GM18517 (cell line): ENCODE data around the gene ACAP3.

Experiments used
- ATAC-seq: cut with Tn5 transposase; IDR thresholded peaks from one replicate; pipeline ENCODE4 v1.9.1; 2021; ENCODE audit warnings: mild to moderate bottlenecking, moderate library complexity; ENCODE audit not compliant: unreplicated experiment

The ACAP3 gene

DNA sequence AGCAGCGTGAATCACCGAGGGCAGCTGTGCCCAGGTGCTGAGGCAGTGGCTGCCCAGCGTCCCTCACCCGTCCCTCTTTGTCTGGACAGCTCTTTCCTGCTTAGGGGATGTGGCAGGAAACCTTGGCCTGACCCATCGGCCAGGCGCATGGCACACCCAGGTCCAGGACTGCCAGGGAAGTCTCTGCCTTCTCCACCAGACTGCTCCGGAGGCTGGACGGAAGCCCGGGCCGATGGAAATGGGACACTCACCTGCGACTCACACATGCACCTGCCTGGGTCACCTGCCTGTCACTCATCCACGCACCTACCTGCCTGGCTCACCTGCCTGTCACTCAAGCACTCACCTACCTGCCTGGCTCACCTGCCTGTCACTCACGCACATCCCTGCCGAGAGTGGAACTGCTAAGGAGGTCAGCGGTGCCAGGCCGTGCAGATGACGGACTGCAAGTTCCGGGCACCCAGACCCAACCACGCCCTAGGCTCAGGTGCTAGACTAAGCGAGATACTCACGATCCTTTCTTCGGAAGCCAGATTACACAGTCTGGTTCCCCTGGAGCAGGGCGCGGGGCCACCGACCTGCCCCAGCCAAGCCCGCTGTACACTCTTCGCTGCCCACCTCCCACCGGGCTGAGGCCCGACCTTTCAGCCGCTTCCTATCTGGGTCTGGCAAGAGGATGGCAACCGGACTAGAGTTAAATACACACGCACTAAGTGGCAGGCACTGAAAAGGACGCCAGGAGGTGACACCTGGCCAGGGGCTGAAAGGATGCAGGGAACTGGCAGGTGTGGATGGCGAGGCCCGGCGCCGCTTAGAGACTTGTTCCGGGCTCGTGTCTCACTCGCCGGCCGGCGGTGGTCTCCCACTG, 35.2 kb downstream of the ACAP3 start:
- no peak for ATAC-seq

DNA sequence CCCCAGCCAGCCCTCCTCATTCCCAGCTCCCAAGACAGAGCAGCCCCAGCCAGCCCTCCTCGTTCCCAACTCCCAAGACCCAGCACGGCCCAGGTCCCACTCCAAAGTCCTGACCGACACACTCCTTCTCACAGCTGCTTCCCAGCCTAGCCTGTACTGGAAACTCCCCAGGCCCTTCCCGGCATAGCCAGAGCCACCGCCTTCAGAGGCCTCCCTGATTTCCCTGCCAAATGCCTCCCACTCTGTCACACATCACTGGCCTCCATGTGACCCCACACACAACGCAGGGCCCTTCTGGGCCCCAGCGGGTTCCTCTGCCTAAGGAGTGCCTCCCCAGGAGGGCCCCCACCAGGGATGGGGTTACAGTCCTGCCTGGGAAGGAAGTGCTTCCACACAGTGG, 36.9 kb downstream of the ACAP3 start:
- no peak for ATAC-seq

- ATAC-seq: no peak
These were observed 39.4 kb downstream of the ACAP3 start for GRCh38 chr1:1268284-1268682.

DNA sequence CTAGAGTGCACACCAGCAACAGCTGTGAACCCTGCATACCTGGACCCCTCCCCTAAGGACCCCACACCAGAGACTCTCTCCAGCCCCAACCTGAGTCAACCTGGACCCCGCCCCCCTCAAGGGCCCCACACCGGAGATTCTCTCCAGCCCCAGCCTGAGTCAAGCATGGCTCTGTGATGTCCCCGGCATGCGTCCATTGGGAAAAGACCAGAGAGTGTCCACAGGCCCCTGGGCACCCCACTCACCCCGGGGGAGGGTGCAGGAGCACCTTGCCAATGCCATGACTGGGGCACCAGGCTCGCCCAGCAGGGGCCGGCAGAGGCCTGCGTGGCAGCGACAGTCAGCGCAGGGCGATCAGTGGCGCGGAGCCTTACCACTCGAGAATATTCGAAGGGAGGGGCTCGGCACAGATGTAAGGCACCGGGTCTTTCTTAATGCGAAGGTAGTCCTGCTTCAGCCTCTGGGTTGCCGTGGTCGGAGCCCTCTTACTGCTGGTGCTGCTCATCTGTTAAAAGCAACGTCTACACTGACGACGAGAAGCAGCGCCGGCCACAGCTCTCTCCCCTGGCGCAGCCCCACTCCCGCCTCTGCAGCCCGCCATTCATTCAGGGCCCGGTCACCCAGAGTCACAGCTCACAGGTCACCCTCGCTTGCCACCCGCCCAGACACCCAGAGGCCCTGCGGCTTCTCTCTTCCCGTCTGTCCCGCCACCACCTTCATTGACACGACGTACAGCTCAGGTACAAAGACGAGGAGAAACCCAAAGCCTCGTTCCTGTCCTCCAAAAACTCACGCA, 40.0 kb downstream of the ACAP3 start:
- no peak for ATAC-seq

DNA sequence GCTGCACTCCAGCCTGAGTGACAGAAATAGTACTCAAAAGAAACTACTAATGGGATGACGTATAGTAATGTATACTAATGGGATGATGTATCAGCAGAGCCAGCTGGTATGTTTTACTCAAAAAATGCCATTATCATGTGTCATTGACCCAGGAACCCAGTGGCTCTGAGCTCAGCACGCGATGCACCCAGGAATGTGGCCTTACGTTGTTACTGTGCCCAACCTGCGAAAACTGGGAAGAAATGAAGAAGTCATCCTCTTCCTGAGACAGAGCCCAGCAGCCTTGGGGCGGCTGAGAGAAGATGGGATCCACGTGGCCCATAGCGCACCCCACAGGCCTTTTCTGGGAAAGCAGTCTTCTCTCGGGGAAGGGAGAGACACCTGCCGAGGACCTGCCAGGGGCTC, 42.9 kb downstream of the ACAP3 start:
- ATAC-seq: no peak

- ATAC-seq: no peak
These were observed 43.7 kb downstream of the ACAP3 start for GRCh38 chr1:1264026-1264425.

DNA sequence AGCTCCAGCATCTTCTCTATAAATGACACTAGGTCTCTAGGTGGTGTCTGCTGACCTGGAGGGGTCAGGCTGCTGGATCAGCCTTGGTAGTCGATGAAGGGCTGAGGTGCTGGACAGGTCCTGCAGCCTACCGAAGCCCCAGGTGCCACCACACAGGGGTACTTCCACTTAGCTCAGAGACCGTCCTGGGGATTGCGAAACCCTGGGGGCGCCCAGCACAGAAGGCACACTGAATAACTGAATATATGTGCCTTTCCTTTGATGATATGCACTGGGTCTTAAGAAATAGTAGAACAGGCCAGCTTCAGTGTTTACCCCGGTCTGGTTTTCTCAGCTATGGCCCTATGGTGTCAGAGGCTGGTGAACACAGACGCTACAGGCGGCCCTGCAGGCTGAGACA, 45.0 kb downstream of the ACAP3 start:
- ATAC-seq: no peak

DNA sequence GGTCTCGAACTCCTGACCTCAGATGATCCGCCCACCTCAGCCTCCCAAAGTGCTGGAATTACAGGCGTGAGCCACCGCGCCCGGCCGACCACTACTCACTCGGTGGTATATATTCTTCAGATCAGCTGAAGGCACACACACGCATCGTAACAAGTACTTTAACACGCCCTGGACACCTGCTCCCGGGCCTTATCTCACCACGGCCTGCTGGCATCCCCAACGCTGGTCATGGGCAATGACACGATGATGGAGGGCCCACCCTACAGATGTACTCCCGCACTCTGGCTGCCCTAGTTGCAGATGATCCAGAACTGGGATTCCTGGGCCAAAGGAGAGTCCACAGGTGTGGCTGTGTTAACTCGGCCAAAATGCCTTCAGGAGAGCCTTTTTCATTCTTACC, 45.7 kb downstream of the ACAP3 start:
- ATAC-seq: no peak

GRCh38 chr1:1260843-1261560, 46.7 kb downstream of the ACAP3 start:
- no peak for ATAC-seq

GRCh38 chr1:1259951-1260600, 47.7 kb downstream of the ACAP3 start:
- no peak for ATAC-seq

DNA sequence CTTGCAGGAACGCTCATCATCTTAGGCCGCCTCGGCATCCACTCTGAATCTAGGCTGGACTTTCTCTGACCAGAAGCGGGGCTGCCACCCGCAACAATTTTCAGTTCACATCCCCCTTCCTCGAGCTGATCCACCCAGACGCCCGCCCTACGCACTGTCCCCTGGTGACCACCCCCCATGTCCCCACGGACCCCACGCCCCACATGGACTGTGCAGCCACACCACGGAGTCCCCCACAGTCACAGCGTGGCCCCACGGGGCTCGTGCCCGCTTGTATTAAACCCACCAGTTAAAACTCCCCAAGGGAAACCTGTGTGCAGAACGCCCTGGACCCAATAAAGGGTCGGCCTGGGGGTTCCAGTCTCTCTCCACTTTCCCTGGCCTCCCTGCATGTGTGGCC, 48.2 kb downstream of the ACAP3 start:
- no peak for ATAC-seq

- no peak for ATAC-seq
These were observed 48.6 kb downstream of the ACAP3 start for GRCh38 chr1:1259119-1259488.

GRCh38 chr1:1256956-1257871, 50.5 kb downstream of the ACAP3 start:
- ATAC-seq: no peak

GRCh38 chr1:1255611-1256010, 52.1 kb downstream of the ACAP3 start:
- no peak for ATAC-seq

- no peak for ATAC-seq
These were observed 52.7 kb downstream of the ACAP3 start for GRCh38 chr1:1255078-1255477.

- ATAC-seq: no peak
These were observed 53.1 kb downstream of the ACAP3 start for GRCh38 chr1:1254667-1254998.

DNA sequence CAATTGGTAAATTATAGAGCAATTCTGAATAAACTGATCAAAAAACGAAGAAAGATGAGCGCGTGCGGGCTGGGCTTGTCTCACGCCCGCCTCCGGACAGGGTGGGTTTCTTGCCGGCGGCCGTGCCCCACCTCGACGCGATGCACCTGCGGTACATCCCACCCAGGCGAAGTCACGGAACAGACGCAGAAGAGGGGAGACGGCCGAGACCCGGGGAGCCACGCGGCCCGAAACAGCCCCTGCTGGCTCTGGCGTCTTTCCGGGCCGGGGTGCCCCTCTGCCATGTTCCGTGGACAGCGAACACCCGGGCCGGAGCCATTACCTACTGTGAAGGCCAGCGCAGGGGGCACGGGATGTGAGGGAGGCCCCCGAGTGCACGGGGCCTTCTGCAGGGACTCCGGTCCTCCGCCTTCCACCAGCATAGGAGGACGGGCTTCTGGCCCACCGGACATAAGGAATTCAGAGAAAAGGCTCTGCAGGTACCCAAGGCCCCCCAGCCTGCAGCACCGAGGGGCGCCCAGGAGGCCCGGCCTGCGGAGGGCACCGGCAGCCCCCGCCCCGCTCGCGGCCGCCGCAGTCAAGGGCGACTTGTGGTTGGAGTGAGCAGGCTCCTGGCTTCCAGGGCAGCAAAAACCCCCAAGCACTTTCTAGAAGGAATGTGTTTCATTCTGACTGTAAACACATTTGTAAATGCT, 53.6 kb downstream of the ACAP3 start:
- no peak for ATAC-seq

GRCh38 chr1:1253314-1253713, 54.4 kb downstream of the ACAP3 start:
- ATAC-seq: no peak

DNA sequence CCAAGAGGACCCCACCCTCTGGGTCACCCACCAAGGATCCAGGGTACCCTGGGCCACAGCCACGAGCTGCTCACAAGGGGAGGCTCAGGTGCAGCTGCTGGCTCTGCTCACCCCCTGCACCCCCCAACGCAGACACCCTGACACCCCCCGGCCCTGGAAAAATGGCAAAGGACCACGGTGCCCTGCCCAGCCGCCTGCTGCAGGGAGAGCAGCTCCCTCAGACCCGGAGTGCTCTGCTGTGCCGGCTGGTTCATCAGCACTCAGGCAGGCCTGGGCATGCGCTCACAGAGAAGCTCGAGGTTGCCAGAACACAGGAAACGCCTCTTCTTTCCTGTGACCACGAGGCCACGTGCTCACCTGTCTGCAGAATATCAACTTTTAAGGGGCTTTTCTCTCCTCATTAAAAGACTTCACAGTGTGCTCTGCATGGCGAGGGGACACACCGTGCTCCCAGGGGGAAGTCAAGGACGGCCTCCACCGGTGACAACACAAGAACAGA, 56.9 kb downstream of the ACAP3 start:
- ATAC-seq: no peak
